Retina (tissue), 1 donor: ENCODE data around the gene MYOM3.
A peak's percentile ranks its signal among the peaks of the same experiment; 100 is the strongest.

Experiments used
- DNase-seq: peaks from one replicate; pipeline ENCODE4 v3.0.0-alpha.2; 2016

The MYOM3 gene

GRCh38 chr1:24138476-24139221 is 26.7 kb upstream of the MYOM3 start:
- no peak for DNase-seq

GRCh38 chr1:24136956-24137539 is 25.1 kb upstream of the MYOM3 start:
- peak; percentile 58 for DNase-seq

- DNase-seq = no peak
Observed at GRCh38 chr1:24134376-24134775, 22.4 kb upstream of the MYOM3 start.

GRCh38 chr1:24133819-24134218 is 21.9 kb upstream of the MYOM3 start:
- no peak for DNase-seq

- no peak for DNase-seq
Observed at GRCh38 chr1:24130385-24130784, 18.4 kb upstream of the MYOM3 start.

- no peak for DNase-seq
Observed at GRCh38 chr1:24127801-24128363, 15.9 kb upstream of the MYOM3 start.

- no peak for DNase-seq
Observed at GRCh38 chr1:24127134-24127800, 15.3 kb upstream of the MYOM3 start.

- no peak for DNase-seq
Observed at GRCh38 chr1:24126672-24127023, 14.7 kb upstream of the MYOM3 start.

GRCh38 chr1:24126018-24126671 is 14.2 kb upstream of the MYOM3 start:
- no peak for DNase-seq

- no peak for DNase-seq
Observed at GRCh38 chr1:24125456-24125855, 13.5 kb upstream of the MYOM3 start.

- DNase-seq = no peak
Observed at GRCh38 chr1:24124980-24125379, 13.0 kb upstream of the MYOM3 start.

GRCh38 chr1:24123611-24124010 is 11.7 kb upstream of the MYOM3 start:
- DNase-seq = no peak

- DNase-seq = no peak
Observed at GRCh38 chr1:24122776-24123175, 10.8 kb upstream of the MYOM3 start.

- no peak for DNase-seq
Observed at GRCh38 chr1:24121406-24121805, 9.5 kb upstream of the MYOM3 start.

- no peak for DNase-seq
Observed at GRCh38 chr1:24120965-24121364, 9.0 kb upstream of the MYOM3 start.

GRCh38 chr1:24119859-24120756 is 8.2 kb upstream of the MYOM3 start:
- peak; percentile 37 for DNase-seq

GRCh38 chr1:24119489-24119858 is 7.5 kb upstream of the MYOM3 start:
- DNase-seq = no peak

GRCh38 chr1:24118410-24119242 is 6.7 kb upstream of the MYOM3 start:
- DNase-seq = no peak

GRCh38 chr1:24117722-24118409 is 5.9 kb upstream of the MYOM3 start:
- DNase-seq = no peak

- DNase-seq = no peak
Observed at GRCh38 chr1:24117132-24117531, 5.2 kb upstream of the MYOM3 start.

GRCh38 chr1:24114753-24115152 is 2.8 kb upstream of the MYOM3 start:
- DNase-seq = no peak
